Skeletal muscle satellite cell (primary cell): ENCODE measurements around the gene ANKRD42.

Experiments used
- H3K27me3 ChIP-seq: 2 replicates; pipeline ENCODE4 v1.7.0; 2013; ENCODE audit warnings: low read length; ENCODE audit not compliant: control insufficient read depth, insufficient read depth
- H3K36me3 ChIP-seq: 2 replicates; pipeline ENCODE4 v1.7.0; 2013; ENCODE audit warnings: mild to moderate bottlenecking, control low read depth, low read length; ENCODE audit not compliant: insufficient read depth
- H3K4me1 ChIP-seq: 2 replicates; pipeline ENCODE4 v1.7.0; 2013; ENCODE audit warnings: low read length; ENCODE audit not compliant: control insufficient read depth, insufficient read depth
- H3K4me2 ChIP-seq: 2 replicates; pipeline ENCODE4 v1.7.0; 2013; ENCODE audit warnings: mild to moderate bottlenecking, low read length
- H3K4me3 ChIP-seq: 2 replicates; pipeline ENCODE4 v1.7.0; 2013; ENCODE audit warnings: low read length
- H3K9ac ChIP-seq: 2 replicates; pipeline ENCODE4 v1.7.0; 2013; ENCODE audit warnings: mild to moderate bottlenecking, low read depth, low read length, moderate library complexity
- H3K9me3 ChIP-seq: replicated peaks from 2 replicates; pipeline ENCODE4 v1.7.0; 2013; ENCODE audit warnings: mild to moderate bottlenecking, control low read depth, low read length

ANKRD42 gene

DNA sequence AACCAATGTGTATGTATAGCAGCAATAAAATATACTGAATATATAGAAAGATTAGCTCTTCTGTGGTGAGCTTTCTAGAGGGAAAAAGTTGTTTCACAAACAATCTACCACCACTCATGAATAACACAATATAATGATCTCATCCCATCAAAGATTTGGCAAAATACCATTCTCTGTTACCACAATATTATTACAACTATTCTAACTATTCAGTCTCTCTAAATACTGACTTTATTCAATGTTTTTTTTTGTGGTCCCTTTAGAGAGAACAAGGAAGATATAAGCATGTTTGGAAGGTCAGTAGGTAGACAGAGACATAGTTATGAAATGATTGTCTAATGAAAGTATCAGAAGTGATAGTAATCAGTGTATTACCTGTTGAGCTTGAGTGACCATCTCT, 84.8 kb downstream of the ANKRD42 start:
- H3K9ac ChIP-seq = no peak overlapping the region
- peaks cover 20% of the 10 kb centered on the region for H3K4me1 ChIP-seq
- H3K9me3 ChIP-seq = no peaks in the 10 kb centered on the region
- H3K36me3 ChIP-seq = peaks cover 31% of the 10 kb centered on the region
- no peaks in the 10 kb centered on the region for H3K27me3 ChIP-seq
- H3K4me3 ChIP-seq = no peak overlapping the region
- peak overlapping the region; percentile 49 for H3K4me2 ChIP-seq

DNA sequence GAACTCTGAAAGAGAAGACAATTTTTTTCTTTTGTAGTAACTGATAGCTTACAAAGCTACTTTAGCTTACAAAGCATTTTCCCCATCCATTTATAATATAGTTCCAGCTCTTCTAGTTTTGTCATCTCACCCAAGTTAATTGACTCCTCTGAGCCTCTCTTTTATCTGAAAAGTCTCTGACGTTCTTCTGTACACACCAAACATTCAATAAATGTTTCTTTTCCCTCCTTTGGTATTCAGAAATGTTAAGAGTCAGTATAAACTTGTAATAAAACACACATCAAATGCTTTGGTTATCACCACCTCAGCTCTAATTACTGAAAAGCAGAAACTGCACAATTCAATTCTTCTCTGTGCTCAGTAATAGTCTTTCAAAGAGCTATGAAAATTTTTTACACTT, 86.7 kb downstream of the ANKRD42 start:
- peaks cover 18% of the 10 kb centered on the region for H3K36me3 ChIP-seq
- H3K9me3 ChIP-seq = no peaks in the 10 kb centered on the region
- no peak overlapping the region for H3K9ac ChIP-seq
- H3K27me3 ChIP-seq = no peaks in the 10 kb centered on the region
- H3K4me1 ChIP-seq = peaks cover 26% of the 10 kb centered on the region
- H3K4me3 ChIP-seq = no peak overlapping the region
- H3K4me2 ChIP-seq = no peak overlapping the region

DNA sequence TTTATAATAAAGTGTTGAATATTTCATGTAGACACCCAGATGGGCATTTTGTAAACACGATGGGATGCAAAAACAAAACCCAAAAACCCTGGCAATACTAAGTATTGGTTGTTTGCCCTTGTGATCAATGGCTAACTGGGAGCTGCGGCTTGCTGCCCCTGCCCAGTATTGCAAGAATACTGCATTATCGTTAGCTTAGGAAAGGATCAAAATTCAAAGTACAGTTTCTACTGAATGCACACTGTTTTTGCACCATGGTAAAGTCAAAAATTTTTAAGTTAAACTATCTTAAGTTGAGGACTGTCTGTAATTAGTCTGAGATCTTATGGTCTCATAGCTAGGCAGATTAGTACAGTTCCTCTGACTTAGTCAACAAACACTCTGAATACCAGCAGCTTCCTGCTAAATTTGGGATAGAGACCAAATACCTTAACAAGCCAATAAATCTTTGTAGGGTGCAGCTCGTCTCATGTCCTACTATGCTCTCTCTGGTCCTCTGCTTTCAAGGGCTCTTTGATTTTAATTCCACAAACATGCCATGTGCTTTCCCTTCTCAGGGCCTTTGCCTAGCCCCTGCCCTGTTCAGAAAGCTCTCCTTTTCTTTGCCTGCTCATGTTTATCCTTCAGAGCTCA, 88.7 kb downstream of the ANKRD42 start:
- Histone ChIP-seq H3K4me2 (peak overlapping the region; percentile 56), H3K9me3 (no peaks in the 10 kb centered on the region), H3K36me3 (peaks cover 3% of the 10 kb centered on the region), H3K4me1 (peaks cover 26% of the 10 kb centered on the region), H3K9ac (no peak overlapping the region), H3K27me3 (no peaks in the 10 kb centered on the region), H3K4me3 (no peak overlapping the region)

DNA sequence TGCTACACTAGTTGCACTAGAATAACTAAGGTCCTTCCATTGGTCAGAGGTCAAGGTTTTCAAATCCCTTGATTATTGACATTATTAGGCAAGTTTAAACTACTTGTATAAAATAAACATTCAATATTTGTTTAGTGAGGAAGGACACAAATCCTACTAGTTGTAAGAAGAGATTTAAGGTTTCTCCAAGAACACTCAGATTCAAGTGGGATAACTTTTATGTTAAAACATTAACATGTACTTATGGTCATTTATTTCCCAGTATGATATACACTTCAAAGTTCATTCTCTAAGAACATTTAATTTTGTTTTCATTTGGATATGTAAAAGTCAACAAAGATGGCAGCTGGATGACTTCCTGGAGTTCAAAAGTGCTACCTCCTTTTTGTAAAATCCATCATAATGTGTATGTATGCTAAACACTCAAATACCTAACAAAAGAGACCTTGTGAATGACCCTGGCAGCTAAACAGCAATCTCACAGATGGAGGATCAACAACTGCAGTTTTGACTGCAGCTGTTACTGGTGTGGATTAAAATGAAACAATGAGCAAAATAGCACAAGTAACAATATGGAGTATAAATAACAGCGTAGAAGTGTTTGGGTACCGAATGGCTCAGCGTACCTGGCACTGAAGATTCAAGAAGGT, 91.1 kb downstream of the ANKRD42 start:
- no peaks in the 10 kb centered on the region for H3K9me3 ChIP-seq
- H3K27me3 ChIP-seq = no peaks in the 10 kb centered on the region
- H3K36me3 ChIP-seq = peaks cover 3% of the 10 kb centered on the region
- peak overlapping the region; percentile 93 for H3K9ac ChIP-seq
- H3K4me3 ChIP-seq = peak overlapping the region; percentile 85
- peak overlapping the region; percentile 93 for H3K4me2 ChIP-seq
- H3K4me1 ChIP-seq = peaks cover 15% of the 10 kb centered on the region

DNA sequence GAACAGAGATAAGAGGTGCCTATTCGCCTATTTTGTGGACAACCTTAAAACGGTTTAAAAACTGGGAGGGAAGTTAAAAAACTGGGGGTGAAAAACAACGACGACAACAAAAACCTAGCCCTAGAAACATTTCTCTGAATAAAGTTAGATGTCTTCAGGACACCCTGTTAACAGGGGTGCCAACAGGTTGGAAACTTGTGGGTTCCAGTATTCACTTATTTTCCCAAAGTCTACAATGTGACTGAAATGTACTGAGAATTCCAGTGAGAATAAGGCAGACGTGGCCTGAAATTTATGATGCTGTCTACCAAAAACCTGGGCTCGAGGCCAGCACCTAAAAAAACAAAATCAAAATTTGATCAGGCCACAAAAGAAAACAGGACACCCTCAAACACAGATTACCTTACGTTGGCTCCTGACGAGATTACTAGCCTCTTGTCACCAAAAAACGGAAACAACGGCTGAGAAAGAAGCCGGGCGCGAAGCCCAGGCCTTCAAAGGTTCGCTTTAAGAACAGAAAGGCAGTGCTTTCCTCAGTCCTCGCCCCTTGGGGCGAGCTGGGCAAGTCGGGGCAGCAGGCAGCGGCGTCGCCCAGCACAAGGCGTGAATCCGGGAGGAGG, 91.7 kb downstream of the ANKRD42 start:
- peaks cover 15% of the 10 kb centered on the region for H3K4me1 ChIP-seq
- H3K27me3 ChIP-seq = no peaks in the 10 kb centered on the region
- no peaks in the 10 kb centered on the region for H3K9me3 ChIP-seq
- H3K4me2 ChIP-seq = peak overlapping the region; percentile 93
- no peaks in the 10 kb centered on the region for H3K36me3 ChIP-seq
- peak overlapping the region; percentile 93 for H3K9ac ChIP-seq
- H3K4me3 ChIP-seq = peak overlapping the region; percentile 85

DNA sequence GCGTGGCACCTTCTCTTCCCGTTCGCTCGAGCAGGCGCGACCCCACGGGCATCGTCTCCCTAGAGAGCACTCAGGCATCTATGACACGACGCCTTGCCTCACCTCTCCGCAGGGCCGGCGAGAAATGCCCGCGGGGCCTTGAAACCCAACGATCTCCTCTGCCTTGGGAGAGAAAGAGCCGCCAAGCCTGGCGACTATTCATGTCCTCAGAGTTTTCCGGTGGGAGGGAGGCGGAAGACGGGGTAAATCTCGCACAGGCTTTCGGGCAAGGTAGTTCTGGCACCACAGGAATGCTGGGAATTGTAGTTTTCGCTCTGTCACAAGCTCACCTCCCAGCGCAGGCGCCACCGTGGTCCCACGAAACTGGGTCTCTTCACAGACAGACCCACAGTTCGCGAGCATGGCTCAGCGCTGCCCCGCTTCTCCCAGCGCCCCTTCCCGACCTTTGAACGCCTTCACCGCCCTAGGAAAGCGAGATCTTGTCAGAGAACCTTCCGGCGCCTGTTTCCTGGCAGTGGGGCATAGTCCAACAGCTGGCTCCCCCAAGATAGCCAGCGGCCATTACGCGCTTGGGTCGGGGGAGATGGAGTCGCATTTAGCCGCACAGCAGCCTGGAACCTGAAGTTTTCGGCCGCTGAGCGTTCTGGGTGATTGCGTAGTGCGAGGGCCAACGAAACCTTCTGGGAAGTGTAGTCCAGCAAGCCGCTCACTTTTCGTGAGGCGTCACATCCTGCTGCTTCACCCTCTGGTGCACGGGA, 92.4 kb downstream of the ANKRD42 start, which contains the start of gene CCDC90B:
CCDC90B (minus strand) TSS at position 597 of the 758 bp plus-strand sequence; CDS start at position 202, 395 bp downstream.
- H3K36me3 ChIP-seq = no peaks in the 10 kb centered on the region
- peaks cover 15% of the 10 kb centered on the region for H3K4me1 ChIP-seq
- H3K9me3 ChIP-seq = no peaks in the 10 kb centered on the region
- no peaks in the 10 kb centered on the region for H3K27me3 ChIP-seq
- peak within 1 kb of the TSS; percentile 85 for H3K4me3 ChIP-seq
- H3K9ac ChIP-seq = peak within 1 kb of the TSS; percentile 93
- peak within 1 kb of the TSS; percentile 93 for H3K4me2 ChIP-seq

DNA sequence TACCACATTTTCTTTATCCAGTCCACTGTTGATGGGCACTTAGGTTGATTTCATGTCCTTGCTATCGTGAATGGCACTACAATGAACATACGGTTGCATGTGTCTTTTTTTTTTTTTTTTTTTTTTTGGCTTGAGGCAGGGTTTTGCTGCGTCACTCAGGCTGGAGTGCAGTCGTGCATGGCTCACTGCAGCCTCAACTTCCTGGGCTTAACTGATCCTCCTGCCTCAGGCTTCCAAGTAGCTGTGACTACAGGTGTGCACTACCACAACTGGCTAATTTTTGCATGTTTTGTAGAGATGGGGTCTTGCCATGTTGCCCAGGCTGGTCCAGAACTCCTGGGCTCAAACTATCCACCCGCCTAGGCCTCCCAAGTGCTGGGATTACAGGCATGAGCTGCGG, 94.1 kb downstream of the ANKRD42 start:
- no peaks in the 10 kb centered on the region for H3K9me3 ChIP-seq
- H3K4me3 ChIP-seq = no peak overlapping the region
- H3K9ac ChIP-seq = no peak overlapping the region
- H3K4me1 ChIP-seq = peaks cover 8% of the 10 kb centered on the region
- H3K4me2 ChIP-seq = no peak overlapping the region
- no peaks in the 10 kb centered on the region for H3K36me3 ChIP-seq
- peaks cover 5% of the 10 kb centered on the region for H3K27me3 ChIP-seq

DNA sequence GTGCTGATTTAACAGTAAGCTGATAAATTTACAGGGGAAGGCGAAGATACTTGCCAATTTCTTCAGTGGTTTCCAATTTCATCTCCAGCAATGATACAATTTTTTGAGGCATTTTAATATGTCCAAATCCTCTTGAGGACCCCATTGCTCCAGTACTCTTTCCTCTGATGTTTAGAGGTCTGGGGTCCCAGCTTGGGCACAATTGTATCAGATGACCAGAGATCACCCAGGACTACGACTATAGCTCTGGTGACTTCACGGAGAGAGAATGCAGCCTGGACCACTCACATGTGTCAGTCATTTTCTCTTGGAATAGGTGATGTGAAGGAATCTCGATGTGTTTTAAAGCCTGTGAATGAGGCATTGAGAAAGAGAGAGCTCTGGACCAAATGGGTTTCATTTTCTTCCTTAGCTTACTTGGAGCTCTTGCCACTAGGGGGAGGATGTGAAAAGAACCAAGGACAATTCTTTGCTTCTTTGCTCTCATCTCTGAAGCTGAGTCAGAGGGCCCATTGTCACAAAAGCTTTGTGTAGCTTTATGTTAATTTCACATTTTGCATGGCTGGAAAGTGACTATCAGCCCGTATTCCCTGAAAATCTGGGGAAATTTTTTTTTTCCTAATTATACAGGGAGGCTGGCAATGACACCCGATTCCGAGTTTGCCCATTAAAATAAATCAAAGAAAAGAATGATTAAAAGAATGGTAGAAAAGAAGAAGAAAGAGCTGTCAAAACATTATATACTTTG, 99.4 kb downstream of the ANKRD42 start:
- H3K36me3 ChIP-seq = no peaks in the 10 kb centered on the region
- peaks cover 25% of the 10 kb centered on the region for H3K27me3 ChIP-seq
- peak overlapping the region; percentile 53 for H3K4me3 ChIP-seq
- H3K4me2 ChIP-seq = peak overlapping the region; percentile 79
- H3K4me1 ChIP-seq = peaks cover 2% of the 10 kb centered on the region
- no peak overlapping the region for H3K9ac ChIP-seq
- H3K9me3 ChIP-seq = no peaks in the 10 kb centered on the region

DNA sequence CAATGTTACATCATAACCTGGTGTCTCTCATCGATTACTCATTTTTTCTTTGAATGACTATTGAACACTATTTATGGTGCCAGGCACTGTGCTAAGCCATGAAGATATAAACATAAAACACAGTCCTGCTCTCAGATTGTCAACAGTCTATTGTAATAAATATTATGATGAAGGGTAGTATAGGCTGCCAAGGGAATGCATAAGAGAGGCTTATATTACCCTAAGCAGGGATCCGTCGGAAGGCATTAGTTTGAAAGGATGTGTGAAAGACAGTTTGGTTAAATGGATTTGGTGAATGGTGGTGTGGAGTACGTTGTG, 99.9 kb downstream of the ANKRD42 start:
- peaks cover 27% of the 10 kb centered on the region for H3K27me3 ChIP-seq
- no peaks in the 10 kb centered on the region for H3K9me3 ChIP-seq
- H3K4me3 ChIP-seq = no peak overlapping the region
- H3K4me2 ChIP-seq = no peak overlapping the region
- H3K9ac ChIP-seq = no peak overlapping the region
- H3K4me1 ChIP-seq = peaks cover 2% of the 10 kb centered on the region
- H3K36me3 ChIP-seq = no peaks in the 10 kb centered on the region

DNA sequence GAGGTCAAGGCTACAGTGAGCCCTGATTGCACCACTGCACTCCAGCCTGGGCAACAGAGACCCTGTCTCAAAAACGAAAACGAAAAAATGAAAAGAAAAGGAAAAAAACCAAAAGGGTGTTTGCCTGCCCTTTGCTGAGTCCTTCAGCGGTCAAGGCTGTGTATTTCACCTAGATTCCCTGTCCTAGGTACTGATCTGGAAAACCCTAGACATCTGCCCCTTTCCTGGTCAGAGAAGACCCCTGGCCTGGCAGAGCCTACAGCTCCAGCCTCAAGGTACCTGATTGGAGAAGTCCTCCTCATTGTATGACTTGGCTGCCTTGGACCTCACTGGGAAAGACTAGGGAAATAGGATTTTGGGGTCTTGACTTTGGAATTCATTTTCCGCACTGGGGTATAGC, 100.7 kb downstream of the ANKRD42 start:
- Histone ChIP-seq H3K36me3 (no peaks in the 10 kb centered on the region), H3K4me3 (no peak overlapping the region), H3K4me1 (peaks cover 2% of the 10 kb centered on the region), H3K27me3 (peaks cover 34% of the 10 kb centered on the region), H3K9ac (no peak overlapping the region), H3K4me2 (no peak overlapping the region), H3K9me3 (no peaks in the 10 kb centered on the region)
